HL-60 (cell line): ENCODE measurements around the gene BCL2.

Source experiments
- DNase-seq, 2 experiments: peaks; one replicate each; pipeline ENCODE4 v3.0.0-alpha.2; 2010 to 2020; ENCODE audit warnings: low read depth in 1 of 2, low spot score in 1 of 2
- H3K27ac ChIP-seq: fragments of 250-450 bp; sonication (Bioruptor Pico); replicated peaks from 2 replicates; pipeline ENCODE4 v1.5.1; 2020; ENCODE audit warnings: mild to moderate bottlenecking, moderate library complexity
- H3K27me3 ChIP-seq: fragments of 250-450 bp; sonication (Bioruptor Pico); 2 replicates; pipeline ENCODE4 v1.5.1; 2021; ENCODE audit warnings: mild to moderate bottlenecking, moderate library complexity; ENCODE audit not compliant: insufficient read depth, poor library complexity, severe bottlenecking
- H3K4me3 ChIP-seq: replicated peaks from 2 replicates; pipeline ENCODE4 v1.5.1; 2011; ENCODE audit warnings: mild to moderate bottlenecking, control low read depth, low read length; ENCODE audit not compliant: insufficient read depth
- GABPA ChIP-seq: IDR thresholded peaks from 2 replicates; pipeline ENCODE4 v1.6.1; 2012; ENCODE audit warnings: low read depth
- POLR2AphosphoS5 ChIP-seq: IDR thresholded peaks from 2 replicates; pipeline ENCODE4 v1.6.1; 2012; ENCODE audit warnings: low read depth
- SPI1 ChIP-seq: IDR thresholded peaks from 2 replicates; pipeline ENCODE4 v1.6.1; 2012; ENCODE audit warnings: low read depth, mild to moderate bottlenecking, borderline replicate concordance
- TF ChIP-seq, protein P1 (sequence below): IDR thresholded peaks from 2 replicates; pipeline ENCODE4 v1.6.1; 2012; ENCODE audit warnings: low read depth; ENCODE audit not compliant: insufficient replicate concordance
- TF ChIP-seq, protein P2 (sequence below): IDR thresholded peaks from one replicate; pipeline ENCODE4 v1.5.1; 2011; ENCODE audit warnings: low read length, control low read depth, inconsistent platforms; ENCODE audit not compliant: insufficient read depth

The BCL2 gene

GRCh38 chr18:63266888-63267790 is 52.4 kb downstream of the BCL2 start:
- TF ChIP-seq, protein P1, sequence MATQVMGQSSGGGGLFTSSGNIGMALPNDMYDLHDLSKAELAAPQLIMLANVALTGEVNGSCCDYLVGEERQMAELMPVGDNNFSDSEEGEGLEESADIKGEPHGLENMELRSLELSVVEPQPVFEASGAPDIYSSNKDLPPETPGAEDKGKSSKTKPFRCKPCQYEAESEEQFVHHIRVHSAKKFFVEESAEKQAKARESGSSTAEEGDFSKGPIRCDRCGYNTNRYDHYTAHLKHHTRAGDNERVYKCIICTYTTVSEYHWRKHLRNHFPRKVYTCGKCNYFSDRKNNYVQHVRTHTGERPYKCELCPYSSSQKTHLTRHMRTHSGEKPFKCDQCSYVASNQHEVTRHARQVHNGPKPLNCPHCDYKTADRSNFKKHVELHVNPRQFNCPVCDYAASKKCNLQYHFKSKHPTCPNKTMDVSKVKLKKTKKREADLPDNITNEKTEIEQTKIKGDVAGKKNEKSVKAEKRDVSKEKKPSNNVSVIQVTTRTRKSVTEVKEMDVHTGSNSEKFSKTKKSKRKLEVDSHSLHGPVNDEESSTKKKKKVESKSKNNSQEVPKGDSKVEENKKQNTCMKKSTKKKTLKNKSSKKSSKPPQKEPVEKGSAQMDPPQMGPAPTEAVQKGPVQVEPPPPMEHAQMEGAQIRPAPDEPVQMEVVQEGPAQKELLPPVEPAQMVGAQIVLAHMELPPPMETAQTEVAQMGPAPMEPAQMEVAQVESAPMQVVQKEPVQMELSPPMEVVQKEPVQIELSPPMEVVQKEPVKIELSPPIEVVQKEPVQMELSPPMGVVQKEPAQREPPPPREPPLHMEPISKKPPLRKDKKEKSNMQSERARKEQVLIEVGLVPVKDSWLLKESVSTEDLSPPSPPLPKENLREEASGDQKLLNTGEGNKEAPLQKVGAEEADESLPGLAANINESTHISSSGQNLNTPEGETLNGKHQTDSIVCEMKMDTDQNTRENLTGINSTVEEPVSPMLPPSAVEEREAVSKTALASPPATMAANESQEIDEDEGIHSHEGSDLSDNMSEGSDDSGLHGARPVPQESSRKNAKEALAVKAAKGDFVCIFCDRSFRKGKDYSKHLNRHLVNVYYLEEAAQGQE, result no peak
- no peak for TF ChIP-seq SPI1
- TF ChIP-seq, protein P2, sequence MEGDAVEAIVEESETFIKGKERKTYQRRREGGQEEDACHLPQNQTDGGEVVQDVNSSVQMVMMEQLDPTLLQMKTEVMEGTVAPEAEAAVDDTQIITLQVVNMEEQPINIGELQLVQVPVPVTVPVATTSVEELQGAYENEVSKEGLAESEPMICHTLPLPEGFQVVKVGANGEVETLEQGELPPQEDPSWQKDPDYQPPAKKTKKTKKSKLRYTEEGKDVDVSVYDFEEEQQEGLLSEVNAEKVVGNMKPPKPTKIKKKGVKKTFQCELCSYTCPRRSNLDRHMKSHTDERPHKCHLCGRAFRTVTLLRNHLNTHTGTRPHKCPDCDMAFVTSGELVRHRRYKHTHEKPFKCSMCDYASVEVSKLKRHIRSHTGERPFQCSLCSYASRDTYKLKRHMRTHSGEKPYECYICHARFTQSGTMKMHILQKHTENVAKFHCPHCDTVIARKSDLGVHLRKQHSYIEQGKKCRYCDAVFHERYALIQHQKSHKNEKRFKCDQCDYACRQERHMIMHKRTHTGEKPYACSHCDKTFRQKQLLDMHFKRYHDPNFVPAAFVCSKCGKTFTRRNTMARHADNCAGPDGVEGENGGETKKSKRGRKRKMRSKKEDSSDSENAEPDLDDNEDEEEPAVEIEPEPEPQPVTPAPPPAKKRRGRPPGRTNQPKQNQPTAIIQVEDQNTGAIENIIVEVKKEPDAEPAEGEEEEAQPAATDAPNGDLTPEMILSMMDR, result no peak
- no peak for TF ChIP-seq GABPA
- no peak for TF ChIP-seq POLR2AphosphoS5
- Histone ChIP-seq H3K4me3 (no peak overlapping the region), H3K27me3 (no peaks in the 10 kb centered on the region), H3K27ac (no peak overlapping the region)
- DNase-seq, result peak in 1 of 2 experiments; percentile 36

GRCh38 chr18:63265326-63265725 is 54.2 kb downstream of the BCL2 start:
- no peak for DNase-seq
- no peak overlapping the region for H3K4me3 ChIP-seq
- H3K27me3 ChIP-seq, result no peaks in the 10 kb centered on the region
- TF ChIP-seq POLR2AphosphoS5 (no peak), SPI1 (no peak), GABPA (no peak)
- TF ChIP-seq, protein P2, result no peak
- TF ChIP-seq, protein P1, result no peak
- H3K27ac ChIP-seq, result no peak overlapping the region

DNA sequence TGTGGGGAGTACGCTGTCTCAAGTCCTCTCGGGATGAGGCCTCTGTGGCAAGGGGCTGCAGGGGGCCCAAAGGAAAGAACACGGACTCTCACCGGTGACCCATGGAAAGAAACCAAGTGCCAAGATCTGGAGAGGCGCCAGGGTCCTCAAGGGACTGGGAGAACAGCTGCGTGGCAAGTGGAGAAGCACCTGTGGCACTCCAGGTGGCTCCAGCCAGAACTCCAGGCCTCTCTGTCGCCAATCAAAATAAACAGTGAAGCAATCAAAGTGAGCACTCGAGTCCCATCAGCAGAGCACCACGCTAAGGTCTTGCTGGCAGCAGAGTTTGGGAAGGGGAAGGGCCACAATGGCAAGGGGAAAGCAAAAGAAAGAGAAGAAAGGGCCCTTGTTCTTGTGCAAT is 54.7 kb downstream of the BCL2 start:
- Histone ChIP-seq H3K27ac (no peak overlapping the region), H3K4me3 (no peak overlapping the region), H3K27me3 (no peaks in the 10 kb centered on the region)
- DNase-seq, result no peak
- no peak for TF ChIP-seq POLR2AphosphoS5
- TF ChIP-seq SPI1, result no peak
- no peak for TF ChIP-seq GABPA
- TF ChIP-seq, protein P2, result no peak
